ENCODE measurements around the gene FANCI. TPM values are rescaled to one million over a fixed set of nuclear protein-coding genes. Genes with fewer than 3 reads are reported as not detected.
A peak's percentile ranks its signal among the peaks of the same experiment; 100 is the strongest.
"Not testable (repeated sequence)": the region's sequence is repeated elsewhere in the genome, so short reads cannot be mapped to it uniquely, and the experiment has no call there.

The FANCI gene
- total and polyA plus RNA-seq, 2 of the 13 experiments (the other 11 are each of a cell fraction or from before 2014, with no cell fraction given), result 15.7 to 68.8 TPM

GRCh38 chr15:89248584-89248983 is 4.8 kb downstream of the FANCI start:
- peaks cover 3 to 12% of the 10 kb centered on the region in 2 experiments; a peak in 3 of 5 replicates for H3K36me3 ChIP-seq (replicated peaks in 1 of 2; ENCODE audit: control insufficient read depth in 1 of 2, insufficient read depth in 2 of 2, low read length in 2 of 2)
- CTCF ChIA-PET (ENCODE audit: low intra/inter-chr PET ratio, low total read pairs), result no interaction called here
- H3K9me3 ChIP-seq (ENCODE audit: low read length), result no peaks in the 10 kb centered on the region
- H3K4me2 ChIP-seq (ENCODE audit: low read depth, low read length), result no peak overlapping the region
- no peaks in the 10 kb centered on the region; a peak in 1 of 5 replicates for H3K27me3 ChIP-seq (ENCODE audit: control insufficient read depth in 1 of 2, insufficient read depth in 2 of 2, low read length in 2 of 2)
- intact Hi-C loops (cut with micrococcal nuclease; ENCODE audit: unreplicated experiment) (no loop called here), in situ Hi-C loops (cut with HindIII; ENCODE audit: extremely low pct_ligation_motif_present, low pct_unique_long_range_greater_than_20kb) (no loop called here)
- no peak overlapping the region for H3K4me3 ChIP-seq (replicated peaks in 1 of 3; ENCODE audit: insufficient read depth in 1 of 3, low read depth in 2 of 3, low read length in 3 of 3)
- no peak overlapping the region for H2AFZ ChIP-seq (ENCODE audit: low read length)
- WGBS (ENCODE audit: low lambda C conversion rate), result 96% methylated on average over 2 of the region's 2 CpGs
- no peaks in the 10 kb centered on the region for H4K20me1 ChIP-seq (ENCODE audit: insufficient read depth, low read length)
- peaks cover 29% of the 10 kb centered on the region for H3K79me2 ChIP-seq (ENCODE audit: insufficient read depth, low read length)
- POLR2A ChIA-PET, result no interaction called here
- no TSS peak for BruUV-seq (replicated peaks)
- peaks cover 12% of the 10 kb centered on the region for H3K4me1 ChIP-seq (ENCODE audit: insufficient read depth, low read length)
- TF ChIP-seq KMT2A (CRISPR knock-in tag; IDR thresholded peaks at IDR 0.05) (no peak), CBX5 (CRISPR knock-in tag; IDR thresholded peaks at IDR 0.05; ENCODE audit: borderline replicate concordance) (no peak), MAFK (conservative IDR thresholded peaks at IDR 0.05 in 1 of 2, IDR thresholded peaks at IDR 0.05 in 1 of 2; ENCODE audit: low read length in 2 of 2) (peak; percentile 38 to 46; a peak in 2 of 4 replicates), ARID3A (IDR thresholded peaks at IDR 0.05; ENCODE audit: low read depth, low read length) (no peak), ZNF816 (CRISPR knock-in tag; IDR thresholded peaks at IDR 0.05; ENCODE audit: borderline replicate concordance) (no peak)
- no peak for FAIRE-seq
- DNase-seq (ENCODE audit: low spot score), result no peak
- no peak for ATAC-seq
- no peak overlapping the region for H3K9ac ChIP-seq (ENCODE audit: insufficient read depth, low read depth, low read length)
- no peak overlapping the region for H3K27ac ChIP-seq (ENCODE audit: extremely low read length, insufficient read depth, low read length)

GRCh38 chr15:89250142-89250541 is 6.4 kb downstream of the FANCI start:
- H3K9ac ChIP-seq (ENCODE audit: insufficient read depth, low read depth, low read length); in situ Hi-C loops (cut with HindIII; ENCODE audit: extremely low pct_ligation_motif_present, low pct_unique_long_range_greater_than_20kb); H2AFZ ChIP-seq (ENCODE audit: low read length); DNase-seq (ENCODE audit: low spot score); H3K4me2 ChIP-seq (ENCODE audit: low read depth, low read length); H3K27me3 ChIP-seq (ENCODE audit: control insufficient read depth in 1 of 2, insufficient read depth in 2 of 2, low read length in 2 of 2); H3K27ac ChIP-seq (ENCODE audit: extremely low read length, insufficient read depth, low read length); H3K9me3 ChIP-seq (ENCODE audit: low read length); FAIRE-seq; intact Hi-C loops (cut with micrococcal nuclease; ENCODE audit: unreplicated experiment); BruUV-seq (replicated peaks); H4K20me1 ChIP-seq (ENCODE audit: insufficient read depth, low read length); POLR2A ChIA-PET; ATAC-seq; H3K4me3 ChIP-seq (replicated peaks in 1 of 3; ENCODE audit: insufficient read depth in 1 of 3, low read depth in 2 of 3, low read length in 3 of 3); CTCF ChIA-PET (ENCODE audit: low intra/inter-chr PET ratio, low total read pairs): not testable (repeated sequence)
- peaks cover 12% of the 10 kb centered on the region for H3K4me1 ChIP-seq (ENCODE audit: insufficient read depth, low read length)
- H3K36me3 ChIP-seq (replicated peaks in 1 of 2; ENCODE audit: control insufficient read depth in 1 of 2, insufficient read depth in 2 of 2, low read length in 2 of 2), result peaks cover 4 to 12% of the 10 kb centered on the region in 2 experiments; a peak in 3 of 5 replicates
- whole genome bisulfite sequencing (ENCODE audit: low lambda C conversion rate), result 97% methylated on average over 5 of the region's 5 CpGs
- H3K79me2 ChIP-seq (ENCODE audit: insufficient read depth, low read length), result peaks cover 17% of the 10 kb centered on the region

DNA sequence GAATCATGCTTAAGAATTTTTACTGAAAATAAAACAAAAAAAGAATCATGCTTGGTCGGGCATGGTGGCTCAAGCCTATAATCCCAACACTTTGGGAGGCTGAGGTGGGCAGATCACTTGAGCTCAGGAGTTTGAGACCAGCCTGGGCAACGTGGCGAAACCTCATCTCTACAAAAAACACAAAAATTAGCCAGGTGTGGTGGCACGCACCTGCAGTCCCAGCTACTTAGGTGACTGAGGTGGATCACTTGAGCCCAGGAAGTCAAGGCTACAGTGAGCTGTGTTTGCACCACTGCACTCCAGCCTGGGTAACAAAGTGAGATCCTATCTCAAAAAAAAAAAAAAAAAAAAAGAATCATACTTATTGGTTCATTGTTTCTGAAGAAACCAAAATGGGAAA is 33.5 kb downstream of the FANCI start:
- ATAC-seq; CTCF ChIA-PET (ENCODE audit: low intra/inter-chr PET ratio, low total read pairs); H3K9me3 ChIP-seq (ENCODE audit: low read length); H2AFZ ChIP-seq (ENCODE audit: low read length); H3K4me1 ChIP-seq (ENCODE audit: insufficient read depth, low read length); BruUV-seq (replicated peaks); H3K27ac ChIP-seq (ENCODE audit: extremely low read length, insufficient read depth, low read length); H3K79me2 ChIP-seq (ENCODE audit: insufficient read depth, low read length); DNase-seq (ENCODE audit: low spot score); H3K4me2 ChIP-seq (ENCODE audit: low read depth, low read length); H3K27me3 ChIP-seq (ENCODE audit: control insufficient read depth in 1 of 2, insufficient read depth in 2 of 2, low read length in 2 of 2); FAIRE-seq; in situ Hi-C loops (cut with HindIII; ENCODE audit: extremely low pct_ligation_motif_present, low pct_unique_long_range_greater_than_20kb); H4K20me1 ChIP-seq (ENCODE audit: insufficient read depth, low read length); intact Hi-C loops (cut with micrococcal nuclease; ENCODE audit: unreplicated experiment); H3K9ac ChIP-seq (ENCODE audit: insufficient read depth, low read depth, low read length); H3K4me3 ChIP-seq (replicated peaks in 1 of 3; ENCODE audit: insufficient read depth in 1 of 3, low read depth in 2 of 3, low read length in 3 of 3): not testable (repeated sequence)
- POLR2A ChIA-PET, result interaction anchor here (0.7 kb wide), 1 partner anchor 145 kb away, joined by 3 read pairs; no protein-coding TSS in a partner anchor
- peaks cover 1 to 34% of the 10 kb centered on the region in 2 experiments; a peak in 2 of 5 replicates for H3K36me3 ChIP-seq (replicated peaks in 1 of 2; ENCODE audit: control insufficient read depth in 1 of 2, insufficient read depth in 2 of 2, low read length in 2 of 2)
- WGBS (ENCODE audit: low lambda C conversion rate), result 97% methylated on average over 4 of the region's 4 CpGs

Measured in HepG2 (cell line).